ENCODE data around the gene FAM72B. TPM values are rescaled to one million over a fixed set of nuclear protein-coding genes. Genes with fewer than 3 reads are reported as not detected.
A peak's percentile ranks its signal among the peaks of the same experiment; 100 is the strongest.
"Not testable (repeated sequence)": the region's sequence is repeated elsewhere in the genome, so short reads cannot be mapped to it uniquely, and the experiment has no call there.

Gene FAM72B
- total and polyA plus RNA-seq, 2 of the 4 experiments (the other 2 are of a cell fraction): 1.6 to 2.2 TPM

DNA sequence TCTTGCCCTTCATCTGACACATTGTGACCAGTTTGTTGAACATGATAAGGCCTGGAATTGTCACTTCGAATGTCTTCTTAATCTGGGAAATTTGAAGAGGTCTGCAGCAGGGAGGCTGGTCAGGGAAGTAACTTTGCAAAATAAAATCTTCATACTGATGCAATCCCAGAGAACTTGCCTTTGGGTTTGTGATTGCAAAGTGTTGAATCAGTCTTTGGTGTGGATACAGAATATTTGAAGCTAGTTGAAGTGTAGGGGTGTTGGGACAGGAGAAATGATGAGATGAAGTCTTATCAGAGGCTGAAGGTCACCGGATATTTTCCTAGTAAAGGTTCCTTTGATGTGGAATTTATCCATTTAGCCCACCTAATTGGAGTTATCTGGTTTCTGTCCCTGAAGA lies 42.8 kb upstream of the FAM72B start:
- H2AFZ ChIP-seq (replicated peaks; ENCODE audit: low read length, poor library complexity); H3K4me2 ChIP-seq (ENCODE audit: low read depth, low read length); H3K4me3 ChIP-seq (ENCODE audit: insufficient read depth, low read depth, low read length); H2BK15ac ChIP-seq (ENCODE audit: low read depth, low read length); H4K91ac ChIP-seq (ENCODE audit: insufficient read depth, low read depth, low read length); H2AK9ac ChIP-seq (replicated peaks; ENCODE audit: low read depth, low read length, poor library complexity); H3K9ac ChIP-seq (ENCODE audit: low read depth, low read length); H3K9me1 ChIP-seq (ENCODE audit: insufficient read depth, low read length); POLR2A ChIA-PET (ENCODE audit: unreplicated experiment); H3K9me3 ChIP-seq (ENCODE audit: control insufficient read depth, insufficient read depth, low read length); H3K23ac ChIP-seq (ENCODE audit: low read depth, low read length); H2AK5ac ChIP-seq (ENCODE audit: low read depth, low read length); H3K4ac ChIP-seq (ENCODE audit: low read depth, low read length); H3K27me3 ChIP-seq (ENCODE audit: control insufficient read depth, insufficient read depth, low read length); BruUV-seq (replicated peaks); H3K27ac ChIP-seq (ENCODE audit: insufficient read depth, low read length); dilution Hi-C loops (cut with HindIII; ENCODE audit: low sequenced_read_pairs, unreplicated experiment); H3K14ac ChIP-seq (replicated peaks; ENCODE audit: low read depth, low read length); H3K4me1 ChIP-seq (ENCODE audit: control insufficient read depth, insufficient read depth, low read length); H4K8ac ChIP-seq (ENCODE audit: low read depth in 2 of 2, low read length in 2 of 2); H3K36me3 ChIP-seq (ENCODE audit: control insufficient read depth, insufficient read depth, low read length); H4K5ac ChIP-seq (ENCODE audit: low read depth, low read length); CTCF ChIA-PET; H2BK5ac ChIP-seq (ENCODE audit: low read depth, low read length, poor library complexity, severe bottlenecking); H2BK120ac ChIP-seq (ENCODE audit: low read depth, low read length); H3K56ac ChIP-seq (ENCODE audit: extremely low read depth, insufficient read depth, low read length); H4K20me1 ChIP-seq (ENCODE audit: insufficient read depth, low read length); intact Hi-C loops (cut with micrococcal nuclease); H3K18ac ChIP-seq (ENCODE audit: low read depth, low read length); H3K79me1 ChIP-seq (ENCODE audit: low read depth in 1 of 2, low read length in 2 of 2); H2BK20ac ChIP-seq (ENCODE audit: low read depth, low read length); in situ Hi-C loops (cut with MboI; ENCODE audit: low sequenced_read_pairs); DNase-seq: not testable (repeated sequence)
- ATAC-seq (ENCODE audit: low read depth): peak; percentile 67
- no CpG with 5 or more reads among the region's 2 CpGs for WGBS, 2 experiments (ENCODE audit: extremely low coverage in 2 of 2, insufficient read length in 1 of 2)

DNA sequence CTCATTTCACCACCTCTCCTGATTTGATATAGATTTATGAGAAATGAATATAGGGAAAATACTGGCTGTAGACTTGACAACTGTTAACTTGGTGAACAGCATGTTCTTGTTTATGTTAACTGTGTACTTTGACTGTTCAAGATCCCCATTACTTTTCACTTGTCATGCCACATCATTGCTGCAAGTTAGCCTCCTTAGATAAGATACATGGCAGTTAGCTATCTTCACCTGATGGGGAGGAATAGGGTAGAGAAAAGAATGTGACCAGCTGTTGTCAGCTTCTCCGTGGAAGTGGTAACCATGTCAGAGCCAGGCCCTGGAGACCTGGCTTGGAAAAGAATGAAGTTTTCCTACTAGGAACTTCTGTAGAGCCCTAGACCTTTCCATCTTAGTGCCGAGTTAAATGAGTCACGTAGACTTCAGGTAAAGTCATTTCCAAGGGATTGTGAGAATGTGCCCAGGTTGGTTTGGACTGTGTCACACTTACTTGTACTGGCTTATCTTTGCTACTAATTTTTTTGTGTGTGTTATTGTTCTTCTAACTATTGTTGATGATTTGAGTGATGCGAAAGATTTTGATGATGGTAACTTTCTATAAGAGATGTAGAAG lies 42.3 kb upstream of the FAM72B start:
- H3K4me1 ChIP-seq (ENCODE audit: control insufficient read depth, insufficient read depth, low read length); H3K4me2 ChIP-seq (ENCODE audit: low read depth, low read length); BruUV-seq (replicated peaks); H3K4me3 ChIP-seq (ENCODE audit: insufficient read depth, low read depth, low read length); ATAC-seq (ENCODE audit: low read depth); H3K9ac ChIP-seq (ENCODE audit: low read depth, low read length); dilution Hi-C loops (cut with HindIII; ENCODE audit: low sequenced_read_pairs, unreplicated experiment); H2AK9ac ChIP-seq (replicated peaks; ENCODE audit: low read depth, low read length, poor library complexity); H4K8ac ChIP-seq (ENCODE audit: low read depth in 2 of 2, low read length in 2 of 2); H4K91ac ChIP-seq (ENCODE audit: insufficient read depth, low read depth, low read length); H2BK5ac ChIP-seq (ENCODE audit: low read depth, low read length, poor library complexity, severe bottlenecking); POLR2A ChIA-PET (ENCODE audit: unreplicated experiment); H3K18ac ChIP-seq (ENCODE audit: low read depth, low read length); H3K14ac ChIP-seq (replicated peaks; ENCODE audit: low read depth, low read length); H2BK15ac ChIP-seq (ENCODE audit: low read depth, low read length); H3K56ac ChIP-seq (ENCODE audit: extremely low read depth, insufficient read depth, low read length); H3K9me1 ChIP-seq (ENCODE audit: insufficient read depth, low read length); H4K20me1 ChIP-seq (ENCODE audit: insufficient read depth, low read length); CTCF ChIA-PET; intact Hi-C loops (cut with micrococcal nuclease); H2BK20ac ChIP-seq (ENCODE audit: low read depth, low read length); H3K23ac ChIP-seq (ENCODE audit: low read depth, low read length); DNase-seq; H2AK5ac ChIP-seq (ENCODE audit: low read depth, low read length); H3K27me3 ChIP-seq (ENCODE audit: control insufficient read depth, insufficient read depth, low read length); H2AFZ ChIP-seq (replicated peaks; ENCODE audit: low read length, poor library complexity); H3K4ac ChIP-seq (ENCODE audit: low read depth, low read length); H4K5ac ChIP-seq (ENCODE audit: low read depth, low read length); H2BK120ac ChIP-seq (ENCODE audit: low read depth, low read length); H3K79me1 ChIP-seq (ENCODE audit: low read depth in 1 of 2, low read length in 2 of 2); H3K9me3 ChIP-seq (ENCODE audit: control insufficient read depth, insufficient read depth, low read length); H3K27ac ChIP-seq (ENCODE audit: insufficient read depth, low read length); in situ Hi-C loops (cut with MboI; ENCODE audit: low sequenced_read_pairs); H3K36me3 ChIP-seq (ENCODE audit: control insufficient read depth, insufficient read depth, low read length): not testable (repeated sequence)
- no CpG with 5 or more reads among the region's 4 CpGs for WGBS, 2 experiments (ENCODE audit: extremely low coverage in 2 of 2, insufficient read length in 1 of 2)
